Transverse colon (tissue), 4 donors: Measurements from ENCODE around the gene GSG1L.

ENCODE experiments used
- POLR2A ChIP-seq: fragments of 450-650 bp; IDR thresholded peaks from one replicate; pipeline ENCODE4 v1.6.1; 2016; ENCODE audit warnings: antibody characterized with exemption, mild to moderate bottlenecking, moderate library complexity
- POLR2AphosphoS5 ChIP-seq, 3 donors: sonication (generic); formaldehyde crosslinking; IDR thresholded peaks; one replicate each; pipeline ENCODE4 v1.6.1; 2016; ENCODE audit warnings: antibody characterized with exemption in 3 of 3
- TF ChIP-seq, protein P1 (sequence below), 5 experiments: fragments of 200-600 bp in 3 of 5; fragments of 450-650 bp in 2 of 5; sonication (generic) in 3 of 5; IDR thresholded peaks; 1 replicate in 2 of 5; 2 replicates in 3 of 5; pipeline ENCODE4 v1.5.1; 2016 to 2017; ENCODE audit warnings: antibody characterized with exemption in 5 of 5, inconsistent platforms in 3 of 5, mild to moderate bottlenecking in 2 of 5, moderate library complexity in 1 of 5

DNA sequence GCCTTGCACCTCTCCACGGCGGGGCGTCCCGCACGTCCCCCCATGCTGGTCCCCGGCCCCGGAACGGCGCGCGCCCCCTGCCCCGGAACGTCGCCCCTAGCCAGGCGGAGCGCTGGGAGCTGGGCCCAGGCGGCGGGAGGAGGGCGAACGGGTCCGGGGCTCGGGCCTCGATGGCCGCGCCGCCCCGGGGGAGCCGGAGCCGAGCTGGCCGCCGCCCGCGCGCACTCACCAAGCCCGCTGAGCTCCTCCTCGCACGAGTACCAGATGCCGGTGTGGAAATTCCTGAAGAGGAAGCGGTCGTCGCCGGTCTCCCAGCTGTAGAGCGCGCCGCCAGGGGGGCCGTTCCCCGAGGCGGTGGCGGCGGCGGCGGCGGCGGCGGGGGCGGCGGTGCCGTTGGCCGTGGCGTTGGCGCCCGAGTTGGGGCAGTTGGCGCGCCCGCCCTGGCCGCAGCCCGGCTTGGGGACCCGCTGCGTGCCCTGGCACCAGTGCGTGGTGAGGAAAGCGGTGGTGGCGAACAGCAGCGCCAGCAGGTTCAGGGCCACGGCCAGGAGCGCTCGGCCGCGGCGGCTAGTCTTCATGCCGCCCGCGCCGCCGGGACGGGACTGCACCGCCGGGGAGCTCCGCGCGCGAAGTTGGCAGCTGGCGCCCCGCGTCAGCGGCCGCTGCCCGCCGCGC lies 530 bp downstream of the GSG1L start:
- TF ChIP-seq POLR2AphosphoS5 (IDR thresholded peaks at IDR 0.05) (no peak), POLR2A (no peak)
- TF ChIP-seq, protein P1, sequence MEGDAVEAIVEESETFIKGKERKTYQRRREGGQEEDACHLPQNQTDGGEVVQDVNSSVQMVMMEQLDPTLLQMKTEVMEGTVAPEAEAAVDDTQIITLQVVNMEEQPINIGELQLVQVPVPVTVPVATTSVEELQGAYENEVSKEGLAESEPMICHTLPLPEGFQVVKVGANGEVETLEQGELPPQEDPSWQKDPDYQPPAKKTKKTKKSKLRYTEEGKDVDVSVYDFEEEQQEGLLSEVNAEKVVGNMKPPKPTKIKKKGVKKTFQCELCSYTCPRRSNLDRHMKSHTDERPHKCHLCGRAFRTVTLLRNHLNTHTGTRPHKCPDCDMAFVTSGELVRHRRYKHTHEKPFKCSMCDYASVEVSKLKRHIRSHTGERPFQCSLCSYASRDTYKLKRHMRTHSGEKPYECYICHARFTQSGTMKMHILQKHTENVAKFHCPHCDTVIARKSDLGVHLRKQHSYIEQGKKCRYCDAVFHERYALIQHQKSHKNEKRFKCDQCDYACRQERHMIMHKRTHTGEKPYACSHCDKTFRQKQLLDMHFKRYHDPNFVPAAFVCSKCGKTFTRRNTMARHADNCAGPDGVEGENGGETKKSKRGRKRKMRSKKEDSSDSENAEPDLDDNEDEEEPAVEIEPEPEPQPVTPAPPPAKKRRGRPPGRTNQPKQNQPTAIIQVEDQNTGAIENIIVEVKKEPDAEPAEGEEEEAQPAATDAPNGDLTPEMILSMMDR (IDR thresholded peaks at IDR 0.05) = no peak
